GM10266 (cell line): ENCODE measurements around the gene ADPRM.

Experiments used
- DNase-seq: peaks from one replicate; pipeline ENCODE4 v3.0.0; 2012; ENCODE audit errors: extremely low spot score
- CTCF ChIP-seq: IDR thresholded peaks from 2 replicates; pipeline ENCODE4 v1.5.1; 2012; ENCODE audit warnings: mild to moderate bottlenecking, low read depth; ENCODE audit not compliant: control insufficient read depth, insufficient read depth; ENCODE audit errors: missing control alignments

The ADPRM gene

DNA sequence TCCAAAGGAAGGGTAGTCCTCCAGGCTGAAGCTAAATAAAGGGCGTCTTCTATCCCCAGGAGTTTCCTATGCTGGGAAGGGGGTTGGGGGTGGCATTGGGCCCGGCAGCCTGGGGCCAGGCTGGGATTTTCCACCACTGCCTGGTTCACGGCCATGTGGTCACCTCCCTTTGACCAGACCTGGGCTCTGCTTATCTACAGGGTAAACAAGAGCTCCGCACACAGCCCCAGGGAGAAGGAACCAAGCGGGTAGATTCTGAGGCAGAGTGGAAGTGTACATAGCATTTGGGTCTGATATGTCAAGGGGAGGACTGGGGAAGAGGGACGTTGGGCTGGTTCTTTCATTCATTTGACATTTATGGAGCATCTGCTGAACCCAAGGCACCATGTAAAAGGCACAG is 59.7 kb downstream of the ADPRM start:
- TF ChIP-seq CTCF = no peak
- DNase-seq = no peak

GRCh38 chr17:10757647-10758046 is 60.3 kb downstream of the ADPRM start:
- DNase-seq = no peak
- TF ChIP-seq CTCF = no peak

DNA sequence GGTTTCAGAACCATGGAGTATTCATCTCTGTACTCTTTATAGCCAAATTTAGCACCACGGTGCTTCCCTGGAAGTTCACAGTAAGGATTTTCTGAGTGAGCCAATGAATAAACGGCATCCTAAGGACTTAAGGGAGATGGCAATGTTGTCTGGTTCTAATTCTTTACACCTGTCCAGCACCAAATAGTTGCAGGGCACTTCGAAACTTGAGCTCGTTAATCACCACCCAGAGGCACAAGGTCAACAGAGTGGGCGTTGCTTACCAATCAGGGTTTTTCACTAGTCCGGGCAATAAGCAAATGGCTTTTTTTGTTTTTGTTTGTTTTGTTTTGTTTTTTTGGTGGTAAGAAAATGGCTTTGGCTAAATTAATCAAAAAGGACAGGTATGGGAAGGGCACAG is 60.7 kb downstream of the ADPRM start:
- DNase-seq = no peak
- no peak for TF ChIP-seq CTCF
